Stimulated activated CD4-positive, alpha-beta T cell treated with anti-CD3 and anti-CD28 coated beads, Interleukin-12 subunit alpha, Interleukin-12 subunit beta, amount 100 ng/mL, for 24 hours (primary cell): ENCODE measurements around the gene CNTLN.
"Not testable (repeated sequence)": the region's sequence is repeated elsewhere in the genome, so short reads cannot be mapped to it uniquely, and the experiment has no call there.

Experiments used
- DNase-seq, 2 experiments: peaks; one replicate each; pipeline ENCODE4 v3.0.0-alpha.2; 2020; ENCODE audit warnings: low read depth in 2 of 2

CNTLN gene

GRCh38 chr9:17293685-17294084 lies 158.8 kb downstream of the CNTLN start:
- no peak for DNase-seq

- no peak for DNase-seq
Observed at GRCh38 chr9:17294822-17295624, 160.2 kb downstream of the CNTLN start.

- DNase-seq = no peak
Observed at GRCh38 chr9:17315341-17315740, 180.5 kb downstream of the CNTLN start.

- no peak for DNase-seq
Observed at GRCh38 chr9:17318821-17319320, 184.0 kb downstream of the CNTLN start.

GRCh38 chr9:17319864-17320263 lies 185.0 kb downstream of the CNTLN start:
- no peak for DNase-seq

- no peak for DNase-seq
Observed at GRCh38 chr9:17322882-17323864, 188.3 kb downstream of the CNTLN start.

GRCh38 chr9:17328331-17328730 lies 193.5 kb downstream of the CNTLN start:
- DNase-seq = no peak

- no peak for DNase-seq
Observed at GRCh38 chr9:17330097-17330496, 195.3 kb downstream of the CNTLN start.

- no peak for DNase-seq
Observed at GRCh38 chr9:17332115-17332514, 197.3 kb downstream of the CNTLN start.

- no peak for DNase-seq
Observed at GRCh38 chr9:17339156-17339555, 204.3 kb downstream of the CNTLN start.

- no peak for DNase-seq
Observed at GRCh38 chr9:17342696-17343095, 207.9 kb downstream of the CNTLN start.

GRCh38 chr9:17349831-17350230 lies 215.0 kb downstream of the CNTLN start:
- DNase-seq = no peak

GRCh38 chr9:17354006-17354405 lies 219.2 kb downstream of the CNTLN start:
- DNase-seq = not testable (repeated sequence)

GRCh38 chr9:17361378-17361777 lies 226.5 kb downstream of the CNTLN start:
- DNase-seq = no peak

GRCh38 chr9:17367035-17367434 lies 232.2 kb downstream of the CNTLN start:
- no peak for DNase-seq

GRCh38 chr9:17380126-17380861 lies 245.5 kb downstream of the CNTLN start:
- no peak for DNase-seq

- DNase-seq = no peak
Observed at GRCh38 chr9:17387565-17387964, 252.7 kb downstream of the CNTLN start.

GRCh38 chr9:17389026-17389425 lies 254.2 kb downstream of the CNTLN start:
- DNase-seq = no peak

GRCh38 chr9:17394881-17395510 lies 260.2 kb downstream of the CNTLN start:
- no peak for DNase-seq

GRCh38 chr9:17397166-17397728 lies 262.4 kb downstream of the CNTLN start:
- not testable (repeated sequence) for DNase-seq

GRCh38 chr9:17398350-17398749 lies 263.5 kb downstream of the CNTLN start:
- DNase-seq = no peak
